ENCODE results near the gene MAP9.
A peak's percentile ranks its signal among the peaks of the same experiment; 100 is the strongest.
"Not testable (repeated sequence)": the region's sequence is repeated elsewhere in the genome, so short reads cannot be mapped to it uniquely, and the experiment has no call there.

MAP9 gene

DNA sequence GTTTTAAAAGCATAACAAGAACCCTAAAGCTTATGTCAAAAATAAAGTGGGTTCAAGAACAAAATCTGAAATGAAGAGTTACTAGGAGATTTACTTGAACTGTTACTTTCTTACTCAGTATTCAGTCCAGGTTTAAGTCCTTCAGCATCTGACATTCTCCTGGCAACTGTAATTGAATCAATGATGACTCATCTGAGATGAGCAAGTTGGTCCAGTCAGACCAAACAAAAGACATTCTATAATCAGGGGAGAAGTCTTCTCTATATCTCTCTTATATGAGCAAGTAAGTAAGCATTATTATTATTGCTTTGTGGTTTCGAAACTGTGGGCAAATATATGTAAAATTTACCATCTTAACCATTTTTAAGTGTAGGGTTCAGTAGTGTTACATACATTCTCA, 34.6 kb downstream of the MAP9 start:
- peak; percentile 38 for DNase-seq

DNA sequence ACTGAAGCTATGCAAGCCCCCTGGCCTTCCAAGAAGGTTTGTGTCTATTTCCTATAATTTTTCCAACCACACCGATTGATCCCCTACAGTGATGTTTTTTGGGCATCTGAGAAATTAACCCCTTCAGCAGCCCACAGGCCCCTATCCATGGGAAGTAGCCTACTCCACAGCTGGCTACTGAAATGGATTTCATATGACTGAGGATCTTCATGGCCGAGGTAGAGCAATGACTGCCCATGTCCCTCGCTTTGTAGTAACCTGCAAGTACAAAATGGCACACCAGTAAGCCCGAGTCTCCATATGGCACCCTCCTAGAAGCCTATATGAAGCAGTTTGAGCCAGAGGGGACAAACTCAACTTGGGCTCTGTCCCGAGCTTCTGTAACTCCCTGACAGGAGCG, 36.8 kb downstream of the MAP9 start:
- no peak for DNase-seq

- DNase-seq = no peak
Observed at GRCh38 chr4:155339588-155339987, 37.2 kb downstream of the MAP9 start.

DNA sequence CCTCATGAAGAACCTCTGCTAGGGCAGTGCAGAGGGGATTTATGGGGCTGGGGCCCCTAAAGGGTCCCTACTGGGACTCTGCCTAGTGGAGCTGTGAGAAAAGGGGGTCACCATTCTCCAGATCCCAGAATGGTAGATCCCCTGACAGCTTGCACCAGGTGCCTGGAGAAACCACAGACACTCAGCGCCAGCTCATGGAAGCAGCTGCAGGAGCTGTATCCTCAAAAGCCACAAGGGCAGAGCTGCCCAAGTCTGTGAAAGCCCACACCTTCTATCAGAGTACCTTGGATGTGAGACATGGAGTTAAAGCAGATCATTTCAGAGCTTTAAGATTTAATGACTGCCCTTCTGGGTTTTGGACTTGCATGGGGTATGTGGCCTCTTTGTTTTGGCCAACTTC, 38.6 kb downstream of the MAP9 start:
- DNase-seq = no peak

DNA sequence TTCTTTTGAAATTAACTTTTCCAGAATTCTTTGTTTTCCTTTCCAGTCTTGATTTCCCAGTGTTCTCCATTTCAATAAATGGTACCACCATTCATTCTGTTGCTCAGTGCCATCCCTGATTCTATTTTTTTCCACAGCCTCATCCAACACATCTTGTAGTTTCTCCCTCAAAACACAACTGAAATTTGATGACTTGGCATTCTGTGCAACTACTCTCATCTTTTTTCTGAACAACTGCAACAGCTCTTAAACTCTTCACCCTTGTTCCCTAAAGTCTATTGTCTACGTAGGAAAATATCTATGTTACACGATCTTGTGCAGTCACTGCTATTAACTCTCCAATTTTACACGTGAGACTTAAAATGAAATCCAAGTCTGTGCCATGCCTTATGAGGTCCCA, 40.5 kb downstream of the MAP9 start:
- no peak for DNase-seq

GRCh38 chr4:155331478-155331877, 45.3 kb downstream of the MAP9 start:
- no peak for DNase-seq

- no peak for DNase-seq
Observed at GRCh38 chr4:155322782-155323181, 54.0 kb downstream of the MAP9 start.

- no peak for DNase-seq
Observed at GRCh38 chr4:155321006-155321405, 55.8 kb downstream of the MAP9 start.

DNA sequence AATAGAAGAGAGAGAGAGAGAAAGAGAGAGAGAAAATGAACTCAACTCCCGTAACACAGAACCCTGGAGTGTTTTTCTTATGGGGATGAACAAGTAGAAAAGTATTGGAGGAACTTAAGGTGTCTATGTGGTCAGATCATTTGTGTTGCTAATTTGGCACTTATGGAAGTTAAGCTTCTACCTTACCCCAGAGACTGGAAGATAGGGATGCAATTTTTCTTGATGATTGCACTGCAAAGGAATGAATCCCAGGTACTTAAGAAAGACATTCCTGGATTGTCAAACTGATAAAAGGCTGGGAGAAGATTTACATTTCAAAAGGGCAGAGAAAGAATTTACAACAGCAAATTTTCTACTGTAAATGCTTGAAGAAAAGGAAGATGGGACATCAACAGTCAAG, 57.2 kb downstream of the MAP9 start:
- DNase-seq = no peak

DNA sequence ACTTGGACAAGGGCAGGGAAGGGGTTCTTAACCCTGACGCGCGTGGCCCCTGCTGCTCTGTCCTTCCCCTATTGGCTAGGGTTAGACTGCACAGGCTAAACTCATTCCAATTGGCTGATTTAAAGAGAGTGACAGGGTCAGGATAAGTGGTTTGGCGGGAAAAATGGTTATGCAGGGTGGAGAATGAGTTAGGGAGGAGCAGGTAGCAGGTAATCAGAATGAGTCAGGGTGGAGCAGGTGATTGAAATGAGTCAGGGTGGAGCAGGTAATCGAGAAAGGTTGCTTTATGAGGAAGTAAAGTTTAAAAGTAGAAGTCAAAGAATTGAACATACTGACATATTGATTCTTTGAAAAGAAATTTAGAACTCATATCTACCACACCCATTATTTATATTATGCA, 64.7 kb downstream of the MAP9 start:
- DNase-seq = not testable (repeated sequence)

- DNase-seq = no peak
Observed at GRCh38 chr4:155307731-155308277, 69.0 kb downstream of the MAP9 start.

DNA sequence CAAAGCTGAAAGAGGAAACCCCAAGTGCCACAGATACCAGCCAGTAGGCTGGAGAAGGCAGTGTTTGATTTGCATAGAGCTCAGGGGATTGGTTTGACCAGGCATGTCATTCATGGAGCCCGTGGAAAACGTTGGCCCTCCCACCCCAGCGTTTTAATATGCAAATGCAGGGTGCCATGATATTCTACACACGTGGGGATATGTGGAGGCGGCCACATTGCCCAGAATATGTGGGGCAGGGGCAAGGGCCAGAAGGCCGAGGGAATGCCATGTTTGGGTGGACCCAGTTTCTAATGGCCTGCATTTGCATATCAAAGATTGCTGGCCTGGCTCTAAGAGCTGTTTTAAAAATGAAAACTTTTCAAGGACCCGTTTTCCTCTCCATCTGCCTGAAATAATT, 71.1 kb downstream of the MAP9 start:
- no peak for DNase-seq

DNA sequence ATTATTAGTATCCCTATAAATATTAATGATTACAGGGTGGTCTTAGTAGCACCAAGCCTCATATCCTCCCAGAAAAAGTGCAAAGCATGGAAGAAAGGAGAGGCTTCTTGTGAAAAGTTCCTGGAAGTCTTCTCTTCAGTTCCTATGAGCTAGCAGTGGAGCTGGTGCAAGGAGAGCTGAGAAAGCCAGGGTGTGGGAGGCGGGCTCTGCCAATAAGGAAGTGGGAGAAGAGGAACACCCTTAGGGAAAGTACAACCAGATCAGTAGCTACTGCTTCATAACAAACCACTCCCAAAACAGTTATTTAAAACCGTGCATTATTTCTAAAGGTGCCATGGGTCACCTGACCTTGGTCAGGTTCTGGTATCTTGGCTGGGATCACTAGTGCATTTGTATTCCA, 72.4 kb downstream of the MAP9 start:
- DNase-seq = no peak

DNA sequence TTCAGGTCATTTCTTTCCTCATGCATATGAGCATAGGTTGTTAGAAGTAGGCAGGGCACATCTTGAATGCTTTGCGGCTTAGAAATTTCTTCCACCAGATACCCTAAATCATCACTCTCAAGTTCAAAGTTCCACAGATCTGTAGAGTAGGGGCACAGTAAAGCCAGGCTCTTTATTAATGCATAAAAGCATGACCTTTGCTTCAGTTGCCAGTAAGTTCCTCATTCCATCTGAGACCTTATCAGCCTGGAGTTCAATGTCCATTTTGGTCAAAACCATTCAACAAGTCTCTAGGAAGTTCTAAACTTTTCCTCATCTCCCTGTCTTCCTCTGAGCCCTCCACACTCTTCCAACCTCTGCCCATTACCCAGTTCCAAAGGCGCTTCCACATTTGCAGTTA, 77.7 kb downstream of the MAP9 start:
- DNase-seq = no peak
